Gastrocnemius medialis (tissue), 4 donors: ENCODE measurements around the gene SLC39A11. TPM values are rescaled to one million over a fixed set of nuclear protein-coding genes. Genes with fewer than 3 reads are reported as not detected.
A peak's percentile ranks its signal among the peaks of the same experiment; 100 is the strongest.

Experiments used
- ATAC-seq, 2 donors: fragments of 150-250 bp; one replicate each; pipeline ENCODE4 v1.9.1; 2016
- DNase-seq, 2 donors: peaks; one replicate each; pipeline ENCODE4 v3.0.0-alpha.2; 2019
- H3K27ac ChIP-seq, 4 donors: fragments of 200-600 bp; sonication (generic); 1 replicate in 1 of 4; 2 replicates in 3 of 4; pipeline ENCODE4 v1.5.1; 2016 to 2018; ENCODE audit warnings: mild to moderate bottlenecking in 2 of 4, moderate library complexity in 1 of 4
- H3K27me3 ChIP-seq, 3 donors: fragments of 200-600 bp; sonication (generic) in 2 of 3; 1 replicate in 1 of 3; 2 replicates in 2 of 3; pipeline versions ENCODE4 v1.5.1 to v1.6.0; 2016 to 2019; ENCODE audit warnings: mild to moderate bottlenecking in 1 of 3, moderate library complexity in 1 of 3
- H3K36me3 ChIP-seq, 2 donors: fragments of 200-600 bp; sonication (generic) in 1 of 2; one replicate each; pipeline ENCODE4 v1.5.1; 2017 to 2018
- H3K4me1 ChIP-seq, 2 donors: fragments of 200-600 bp; sonication (generic) in 1 of 2; one replicate each; pipeline ENCODE4 v1.5.1; 2016 to 2017; ENCODE audit warnings: mild to moderate bottlenecking in 2 of 2
- H3K4me3 ChIP-seq, 4 donors: fragments of 200-600 bp; sonication (generic) in 3 of 4; 1 replicate in 1 of 4; 2 replicates in 3 of 4; pipeline ENCODE4 v1.5.1; 2016 to 2019; ENCODE audit warnings: mild to moderate bottlenecking in 2 of 4
- H3K9me3 ChIP-seq, 3 donors: fragments of 200-600 bp; sonication (generic) in 2 of 3; 1 replicate in 1 of 3; 2 replicates in 2 of 3; pipeline ENCODE4 v1.5.1; 2016 to 2019
- POLR2A ChIP-seq, 2 donors: fragments of 450-650 bp; IDR thresholded peaks; one replicate each; pipeline ENCODE4 v1.6.1; 2017; ENCODE audit warnings: antibody characterized with exemption in 2 of 2, mild to moderate bottlenecking in 2 of 2, moderate library complexity in 2 of 2
- in situ Hi-C, 4 donors: fragments of 200-750 bp; cut with MboI; loops; one replicate each; pipeline versions ENCODE4 v1.15.0 to v1.8.0; 2017; ENCODE audit warnings: low sequenced_read_pairs in 4 of 4
- intact Hi-C: fragments of 100-400 bp; cut with DNase I; formaldehyde crosslinking; loops from one replicate; pipeline ENCODE4 v1.15.1; 2023; ENCODE audit warnings: low total_unique reads
- total RNA-seq, 4 donors: library from RNA; depleted of rRNA; stranded (reverse); fragments of >200 nt; gene quantifications; one replicate each; pipeline versions ENCODE4 v1.1.0 to v1.2.3, GENCODE V29; 2016
- TF ChIP-seq, protein P1 (sequence below), 5 experiments: fragments of 450-650 bp in 3 of 5; fragments of 200-600 bp in 2 of 5; sonication (generic) in 2 of 5; IDR thresholded peaks in 4 of 5; conservative IDR thresholded peaks in 1 of 5; 1 replicate in 4 of 5; 2 replicates in 1 of 5; pipeline ENCODE4 v1.5.1; 2016 to 2019; ENCODE audit warnings: antibody characterized with exemption in 5 of 5, mild to moderate bottlenecking in 3 of 5, moderate library complexity in 3 of 5

Gene SLC39A11
- total RNA-seq, 4 donors from 2014 or later, result 7.6 to 28.4 (median 10.7) TPM

DNA sequence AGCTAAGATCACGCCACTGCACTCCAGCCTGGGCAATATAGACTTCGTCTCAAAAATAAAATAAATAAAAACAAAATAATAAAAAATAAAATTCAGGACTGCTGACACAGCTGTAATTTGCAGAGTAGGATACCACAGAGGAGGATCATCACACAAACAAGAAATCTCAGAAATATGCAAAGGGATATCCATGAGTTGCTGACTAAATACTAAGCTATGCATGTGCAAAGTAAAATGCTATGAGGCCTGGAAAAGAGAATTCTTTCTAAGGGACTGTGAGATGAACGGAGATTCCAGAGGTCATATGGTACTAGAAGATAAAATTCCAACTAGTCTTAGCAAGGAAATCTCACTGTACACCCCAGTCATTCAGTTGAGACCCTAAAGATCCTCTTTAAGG lies 74.8 kb downstream of the SLC39A11 start:
- TF ChIP-seq, protein P1, sequence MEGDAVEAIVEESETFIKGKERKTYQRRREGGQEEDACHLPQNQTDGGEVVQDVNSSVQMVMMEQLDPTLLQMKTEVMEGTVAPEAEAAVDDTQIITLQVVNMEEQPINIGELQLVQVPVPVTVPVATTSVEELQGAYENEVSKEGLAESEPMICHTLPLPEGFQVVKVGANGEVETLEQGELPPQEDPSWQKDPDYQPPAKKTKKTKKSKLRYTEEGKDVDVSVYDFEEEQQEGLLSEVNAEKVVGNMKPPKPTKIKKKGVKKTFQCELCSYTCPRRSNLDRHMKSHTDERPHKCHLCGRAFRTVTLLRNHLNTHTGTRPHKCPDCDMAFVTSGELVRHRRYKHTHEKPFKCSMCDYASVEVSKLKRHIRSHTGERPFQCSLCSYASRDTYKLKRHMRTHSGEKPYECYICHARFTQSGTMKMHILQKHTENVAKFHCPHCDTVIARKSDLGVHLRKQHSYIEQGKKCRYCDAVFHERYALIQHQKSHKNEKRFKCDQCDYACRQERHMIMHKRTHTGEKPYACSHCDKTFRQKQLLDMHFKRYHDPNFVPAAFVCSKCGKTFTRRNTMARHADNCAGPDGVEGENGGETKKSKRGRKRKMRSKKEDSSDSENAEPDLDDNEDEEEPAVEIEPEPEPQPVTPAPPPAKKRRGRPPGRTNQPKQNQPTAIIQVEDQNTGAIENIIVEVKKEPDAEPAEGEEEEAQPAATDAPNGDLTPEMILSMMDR (IDR thresholded peaks at IDR 0.05 in 4 of 5, conservative IDR thresholded peaks at IDR 0.05 in 1 of 5), result no peak
- no peak for TF ChIP-seq POLR2A (IDR thresholded peaks at IDR 0.05)
- in situ Hi-C loops, result no loop called here
- Histone ChIP-seq H3K4me3 (no peak overlapping the region), H3K9me3 (no peaks in the 10 kb centered on the region), H3K27ac (no peak overlapping the region), H3K4me1 (peaks cover 0 to 3% of the 10 kb centered on the region in 2 donors), H3K36me3 (no peaks in the 10 kb centered on the region), H3K27me3 (no peaks in the 10 kb centered on the region)
- intact Hi-C loops, result no loop called here
- ATAC-seq (no peak), DNase-seq (no peak)

DNA sequence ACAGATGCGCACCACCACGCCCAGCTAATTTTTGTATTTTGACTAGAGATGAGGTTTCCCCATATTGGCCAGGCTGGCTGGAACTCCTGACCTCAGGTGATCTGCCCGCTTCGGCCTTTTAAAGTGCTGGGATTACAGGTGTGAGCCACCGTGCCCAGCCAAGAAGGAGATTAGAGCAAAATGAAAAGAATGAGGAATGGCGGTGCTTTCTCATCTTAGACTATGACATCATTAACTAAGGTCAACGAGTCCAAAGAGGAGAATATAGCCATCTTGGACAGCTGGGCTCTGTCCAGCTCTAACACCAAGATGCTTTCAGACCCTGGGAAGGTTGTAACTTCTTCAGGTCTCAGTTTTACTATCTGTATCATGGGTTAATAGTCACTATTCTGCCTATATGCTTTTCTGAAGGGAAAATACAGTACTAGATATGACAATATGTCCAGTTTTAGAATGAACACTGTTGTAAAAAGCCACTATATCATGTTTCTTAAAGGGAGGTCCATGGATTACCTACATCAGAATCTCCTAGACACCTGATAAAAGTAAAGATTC lies 76.7 kb downstream of the SLC39A11 start:
- in situ Hi-C loops (no loop called here), intact Hi-C loops (no loop called here)
- no peaks in the 10 kb centered on the region for H3K27me3 ChIP-seq
- H3K27ac ChIP-seq, result no peak overlapping the region
- TF ChIP-seq POLR2A (IDR thresholded peaks at IDR 0.05), result no peak
- TF ChIP-seq, protein P1 (IDR thresholded peaks at IDR 0.05 in 4 of 5, conservative IDR thresholded peaks at IDR 0.05 in 1 of 5), result no peak
- H3K4me3 ChIP-seq, result no peak overlapping the region
- DNase-seq (no peak), ATAC-seq (no peak)
- peaks cover 0 to 3% of the 10 kb centered on the region in 2 donors for H3K4me1 ChIP-seq
- H3K9me3 ChIP-seq, result no peaks in the 10 kb centered on the region
- H3K36me3 ChIP-seq, result no peaks in the 10 kb centered on the region

DNA sequence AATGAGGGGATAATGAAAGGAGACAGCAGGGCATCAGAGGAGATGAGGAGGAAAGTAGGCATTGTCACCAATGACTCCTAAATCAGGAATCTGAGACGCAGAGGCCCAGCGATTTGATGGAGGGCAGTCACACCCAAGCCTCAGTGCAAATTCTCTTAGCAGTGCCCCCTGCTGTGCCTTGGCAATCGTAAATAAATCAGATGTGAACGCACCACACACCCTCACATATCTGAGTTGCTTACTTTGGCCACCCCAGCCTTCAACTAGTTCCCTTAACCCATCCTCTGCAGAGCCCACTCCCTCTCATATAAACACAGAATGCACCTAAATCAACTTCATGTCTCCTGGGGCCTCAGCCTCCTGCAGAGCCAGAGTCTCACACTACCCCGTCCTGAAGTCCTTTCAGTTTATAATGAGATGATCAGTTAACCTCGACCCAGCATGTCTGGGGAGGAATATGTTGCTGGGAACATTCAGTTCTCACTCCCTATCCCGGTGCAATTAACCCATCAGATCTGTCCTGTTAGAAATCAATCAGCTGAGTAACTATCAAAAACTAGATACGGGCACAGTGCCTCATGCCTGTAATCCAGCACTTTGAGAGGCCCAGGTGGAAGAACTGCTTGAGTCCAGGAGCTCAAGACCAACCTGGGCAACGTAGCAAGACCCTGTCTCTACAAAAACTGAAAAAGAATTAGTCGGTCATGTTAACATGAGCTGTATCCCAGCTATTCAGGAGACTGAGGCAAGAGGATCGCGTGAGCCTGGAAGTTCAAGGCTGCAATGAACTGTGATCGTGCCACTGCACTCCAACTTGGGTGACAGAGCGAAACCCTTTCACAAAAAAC lies 78.4 kb downstream of the SLC39A11 start:
- TF ChIP-seq, protein P1 (IDR thresholded peaks at IDR 0.05 in 4 of 5, conservative IDR thresholded peaks at IDR 0.05 in 1 of 5), result no peak
- Histone ChIP-seq H3K9me3 (no peaks in the 10 kb centered on the region), H3K4me3 (no peak overlapping the region), H3K36me3 (no peaks in the 10 kb centered on the region), H3K27ac (no peak overlapping the region), H3K4me1 (peaks cover 0 to 3% of the 10 kb centered on the region in 2 donors), H3K27me3 (no peaks in the 10 kb centered on the region)
- intact Hi-C loops, result no loop called here
- ATAC-seq, result no peak
- DNase-seq, result no peak
- in situ Hi-C loops, result no loop called here

DNA sequence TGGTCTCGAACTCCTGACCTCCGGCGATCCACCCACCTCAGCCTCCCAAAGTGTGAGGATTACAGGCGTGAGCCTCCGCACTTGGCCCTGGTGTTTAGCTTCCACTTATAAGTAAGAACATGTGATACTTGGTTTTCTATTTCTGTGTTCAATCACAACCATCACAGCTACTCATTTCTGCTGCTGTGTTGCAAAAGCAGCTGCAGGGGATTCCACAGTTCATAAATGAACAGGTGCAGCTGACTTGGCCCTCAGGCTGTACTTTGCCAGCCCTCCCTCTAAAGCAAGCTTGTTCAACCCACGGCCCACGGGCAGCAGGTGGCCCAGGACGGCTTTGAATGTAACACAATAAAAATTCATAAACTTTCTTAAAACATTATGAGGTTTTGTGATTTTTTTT lies 79.2 kb downstream of the SLC39A11 start:
- no peaks in the 10 kb centered on the region for H3K27me3 ChIP-seq
- DNase-seq, result no peak
- in situ Hi-C loops (no loop called here), intact Hi-C loops (no loop called here)
- no peaks in the 10 kb centered on the region for H3K36me3 ChIP-seq
- peak in 1 of 2 donors; percentile 24 for ATAC-seq
- peaks cover 0 to 3% of the 10 kb centered on the region in 2 donors for H3K4me1 ChIP-seq
- no peaks in the 10 kb centered on the region for H3K9me3 ChIP-seq
- TF ChIP-seq, protein P1 (IDR thresholded peaks at IDR 0.05 in 4 of 5, conservative IDR thresholded peaks at IDR 0.05 in 1 of 5), result no peak
- no peak for TF ChIP-seq POLR2A (IDR thresholded peaks at IDR 0.05)
- no peak overlapping the region for H3K27ac ChIP-seq
- H3K4me3 ChIP-seq, result no peak overlapping the region
